Panc1 (cell line): ENCODE data around the gene ISG15.

Experiments used
- TF ChIP-seq, protein P1 (sequence below): fragments of 450-650 bp; IDR thresholded peaks from 2 replicates; pipeline ENCODE4 v1.5.1; 2017; ENCODE audit warnings: mild to moderate bottlenecking
- TF ChIP-seq, protein P2 (sequence below), 2 experiments: IDR thresholded peaks; 2 replicates each; pipeline ENCODE4 v1.6.1; 2011 to 2012; ENCODE audit warnings: low read depth in 2 of 2, control low read depth in 1 of 2, low read length in 1 of 2, mild to moderate bottlenecking in 1 of 2, moderate library complexity in 1 of 2; ENCODE audit not compliant: insufficient read depth in 1 of 2

DNA sequence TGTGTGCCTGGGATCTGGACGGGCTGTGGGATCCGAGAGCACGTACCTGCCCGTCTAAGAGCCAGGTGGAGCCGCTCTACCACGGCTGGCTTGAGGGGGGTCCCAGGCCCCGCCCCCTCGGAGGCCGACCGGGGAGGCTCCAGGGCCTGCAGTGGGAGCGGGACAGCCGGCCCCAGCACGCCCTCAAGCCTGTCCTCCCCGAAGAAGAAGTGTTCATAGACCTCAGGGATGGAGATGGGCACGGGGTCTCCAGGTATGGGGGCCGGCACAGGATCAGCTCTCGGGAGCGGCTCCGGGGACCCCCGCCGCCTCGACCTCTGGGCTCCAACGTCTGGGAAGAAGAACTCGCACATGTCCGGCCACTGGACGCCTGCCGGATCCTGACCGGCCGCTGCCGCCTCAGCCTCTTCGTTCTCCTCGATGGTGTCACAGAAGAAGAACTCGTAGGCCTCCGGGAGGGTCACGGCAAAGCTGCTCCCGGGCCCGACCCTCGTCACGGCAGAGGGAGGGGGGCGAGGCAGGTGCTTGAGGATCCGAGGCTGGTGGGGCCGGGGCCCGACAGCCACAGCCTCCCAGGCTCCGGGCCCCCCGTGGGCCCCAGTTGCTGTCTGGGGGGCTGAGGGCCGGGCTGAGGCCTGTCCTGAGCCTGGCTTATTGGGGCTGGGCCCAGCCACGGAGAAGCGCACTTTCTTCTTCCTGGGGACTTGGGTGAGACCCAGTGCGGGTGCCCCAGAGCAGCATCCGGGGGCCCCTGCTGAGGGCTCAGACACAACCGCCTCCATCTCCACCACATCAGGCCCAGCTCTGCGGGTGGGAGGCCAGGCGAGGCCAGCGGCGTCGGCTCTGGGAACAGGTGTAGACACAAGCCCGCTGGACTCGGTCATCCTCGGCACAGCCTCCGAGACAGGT, 34.2 kb upstream of the ISG15 start:
- TF ChIP-seq, protein P1, sequence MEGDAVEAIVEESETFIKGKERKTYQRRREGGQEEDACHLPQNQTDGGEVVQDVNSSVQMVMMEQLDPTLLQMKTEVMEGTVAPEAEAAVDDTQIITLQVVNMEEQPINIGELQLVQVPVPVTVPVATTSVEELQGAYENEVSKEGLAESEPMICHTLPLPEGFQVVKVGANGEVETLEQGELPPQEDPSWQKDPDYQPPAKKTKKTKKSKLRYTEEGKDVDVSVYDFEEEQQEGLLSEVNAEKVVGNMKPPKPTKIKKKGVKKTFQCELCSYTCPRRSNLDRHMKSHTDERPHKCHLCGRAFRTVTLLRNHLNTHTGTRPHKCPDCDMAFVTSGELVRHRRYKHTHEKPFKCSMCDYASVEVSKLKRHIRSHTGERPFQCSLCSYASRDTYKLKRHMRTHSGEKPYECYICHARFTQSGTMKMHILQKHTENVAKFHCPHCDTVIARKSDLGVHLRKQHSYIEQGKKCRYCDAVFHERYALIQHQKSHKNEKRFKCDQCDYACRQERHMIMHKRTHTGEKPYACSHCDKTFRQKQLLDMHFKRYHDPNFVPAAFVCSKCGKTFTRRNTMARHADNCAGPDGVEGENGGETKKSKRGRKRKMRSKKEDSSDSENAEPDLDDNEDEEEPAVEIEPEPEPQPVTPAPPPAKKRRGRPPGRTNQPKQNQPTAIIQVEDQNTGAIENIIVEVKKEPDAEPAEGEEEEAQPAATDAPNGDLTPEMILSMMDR: no peak
- TF ChIP-seq, protein P2, sequence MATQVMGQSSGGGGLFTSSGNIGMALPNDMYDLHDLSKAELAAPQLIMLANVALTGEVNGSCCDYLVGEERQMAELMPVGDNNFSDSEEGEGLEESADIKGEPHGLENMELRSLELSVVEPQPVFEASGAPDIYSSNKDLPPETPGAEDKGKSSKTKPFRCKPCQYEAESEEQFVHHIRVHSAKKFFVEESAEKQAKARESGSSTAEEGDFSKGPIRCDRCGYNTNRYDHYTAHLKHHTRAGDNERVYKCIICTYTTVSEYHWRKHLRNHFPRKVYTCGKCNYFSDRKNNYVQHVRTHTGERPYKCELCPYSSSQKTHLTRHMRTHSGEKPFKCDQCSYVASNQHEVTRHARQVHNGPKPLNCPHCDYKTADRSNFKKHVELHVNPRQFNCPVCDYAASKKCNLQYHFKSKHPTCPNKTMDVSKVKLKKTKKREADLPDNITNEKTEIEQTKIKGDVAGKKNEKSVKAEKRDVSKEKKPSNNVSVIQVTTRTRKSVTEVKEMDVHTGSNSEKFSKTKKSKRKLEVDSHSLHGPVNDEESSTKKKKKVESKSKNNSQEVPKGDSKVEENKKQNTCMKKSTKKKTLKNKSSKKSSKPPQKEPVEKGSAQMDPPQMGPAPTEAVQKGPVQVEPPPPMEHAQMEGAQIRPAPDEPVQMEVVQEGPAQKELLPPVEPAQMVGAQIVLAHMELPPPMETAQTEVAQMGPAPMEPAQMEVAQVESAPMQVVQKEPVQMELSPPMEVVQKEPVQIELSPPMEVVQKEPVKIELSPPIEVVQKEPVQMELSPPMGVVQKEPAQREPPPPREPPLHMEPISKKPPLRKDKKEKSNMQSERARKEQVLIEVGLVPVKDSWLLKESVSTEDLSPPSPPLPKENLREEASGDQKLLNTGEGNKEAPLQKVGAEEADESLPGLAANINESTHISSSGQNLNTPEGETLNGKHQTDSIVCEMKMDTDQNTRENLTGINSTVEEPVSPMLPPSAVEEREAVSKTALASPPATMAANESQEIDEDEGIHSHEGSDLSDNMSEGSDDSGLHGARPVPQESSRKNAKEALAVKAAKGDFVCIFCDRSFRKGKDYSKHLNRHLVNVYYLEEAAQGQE (IDR thresholded peaks at IDR 0.05; ENCODE audit: insufficient read depth in 1 of 2, low read depth in 2 of 2, low read length in 1 of 2): no peak
